ENCODE results near the gene DIPK1C.

Gene DIPK1C

GRCh38 chr18:74482697-74483096 is 25.6 kb upstream of the DIPK1C start:
- WGBS (ENCODE audit: extremely low coverage, insufficient coverage, insufficient read length): no CpG with 5 or more reads among the region's 11 CpGs

DNA sequence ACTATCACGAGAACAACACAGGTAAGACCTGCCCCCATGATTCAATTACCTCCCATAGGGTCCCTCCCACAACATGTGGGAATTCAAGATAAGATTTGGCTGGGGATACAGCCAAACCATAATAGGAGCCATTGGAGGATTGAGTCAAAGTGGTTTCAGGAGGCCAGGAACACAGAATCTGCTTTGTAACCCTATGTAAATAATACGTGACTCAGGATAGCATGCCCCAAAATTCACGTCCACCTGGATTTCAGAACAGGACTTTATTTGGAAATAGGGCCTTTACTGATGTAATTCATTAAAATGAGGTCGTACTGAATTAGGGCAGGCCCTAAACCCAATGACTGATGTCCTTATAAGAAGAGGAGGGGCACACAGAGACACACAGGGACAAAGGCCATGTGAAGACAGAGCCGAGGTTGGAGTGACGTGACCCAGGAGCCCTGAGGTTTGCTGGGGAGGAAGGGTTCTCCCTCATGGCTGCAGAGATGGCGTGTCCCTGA is 23.1 kb upstream of the DIPK1C start:
- no peak overlapping the region for H2BK12ac ChIP-seq (ENCODE audit: low read length)
- H3K18ac ChIP-seq (ENCODE audit: low read length): no peak overlapping the region
- H3K4ac ChIP-seq (ENCODE audit: low read depth, low read length): no peak overlapping the region
- H3K4me2 ChIP-seq (ENCODE audit: low read length): no peak overlapping the region
- no peak overlapping the region for H4K91ac ChIP-seq (ENCODE audit: low read depth, low read length)
- WGBS (ENCODE audit: extremely low coverage, insufficient coverage, insufficient read length): no CpG with 5 or more reads among the region's 7 CpGs
- no peak overlapping the region for H4K12ac ChIP-seq (ENCODE audit: low read depth, low read length)
- H3K36me3 ChIP-seq (ENCODE audit: control insufficient read depth in 1 of 2, insufficient read depth in 2 of 2, low read length in 2 of 2): no peaks in the 10 kb centered on the region
- no peak overlapping the region for H4K8ac ChIP-seq (ENCODE audit: low read depth, low read length)
- no peak overlapping the region for H3K4me3 ChIP-seq (ENCODE audit: low read depth, low read length)
- H3K14ac ChIP-seq (ENCODE audit: low read length): no peak overlapping the region
- no peaks in the 10 kb centered on the region for H3K9me3 ChIP-seq (ENCODE audit: insufficient read depth, low read depth, low read length)
- no peak for DNase-seq
- H3K27ac ChIP-seq (ENCODE audit: low read depth, low read length): no peak overlapping the region
- no peak overlapping the region for H2AK5ac ChIP-seq (ENCODE audit: low read length)
- H2BK5ac ChIP-seq (ENCODE audit: low read depth, low read length, poor library complexity): no peak overlapping the region
- no peak overlapping the region for H2AFZ ChIP-seq (ENCODE audit: insufficient read depth, low read length, poor library complexity)
- H3K27me3 ChIP-seq (ENCODE audit: insufficient read depth, low read length): no peaks in the 10 kb centered on the region
- no peaks in the 10 kb centered on the region for H3K79me2 ChIP-seq (ENCODE audit: control insufficient read depth, insufficient read depth, low read length, poor library complexity)
- no peak overlapping the region for H3K9ac ChIP-seq (ENCODE audit: low read length)
- H3K4me1 ChIP-seq (ENCODE audit: control insufficient read depth in 1 of 2, insufficient read depth in 2 of 2, low read length in 2 of 2): no peaks in the 10 kb centered on the region
- no peaks in the 10 kb centered on the region for H3K79me1 ChIP-seq (ENCODE audit: low read length)
- H2BK120ac ChIP-seq (ENCODE audit: insufficient read depth, low read length, poor library complexity): no peak overlapping the region
- no peak overlapping the region for H3K23ac ChIP-seq (ENCODE audit: low read length)

More at GRCh38 chr18:74482697-74483096, 25.6 kb upstream of the DIPK1C start:
- Histone ChIP-seq H3K9ac (ENCODE audit: low read length) (no peak overlapping the region), H3K27me3 (ENCODE audit: insufficient read depth, low read length) (no peaks in the 10 kb centered on the region), H2AK5ac (ENCODE audit: low read length) (no peak overlapping the region), H3K36me3 (ENCODE audit: control insufficient read depth in 1 of 2, insufficient read depth in 2 of 2, low read length in 2 of 2) (no peaks in the 10 kb centered on the region), H2BK120ac (ENCODE audit: insufficient read depth, low read length, poor library complexity) (no peak overlapping the region), H3K14ac (ENCODE audit: low read length) (no peak overlapping the region), H3K79me1 (ENCODE audit: low read length) (no peaks in the 10 kb centered on the region), H3K4me2 (ENCODE audit: low read length) (no peak overlapping the region), H3K4me1 (ENCODE audit: control insufficient read depth in 1 of 2, insufficient read depth in 2 of 2, low read length in 2 of 2) (no peaks in the 10 kb centered on the region), H2AFZ (ENCODE audit: insufficient read depth, low read length, poor library complexity) (no peak overlapping the region), H4K8ac (ENCODE audit: low read depth, low read length) (no peak overlapping the region), H3K18ac (ENCODE audit: low read length) (no peak overlapping the region), H3K4me3 (ENCODE audit: low read depth, low read length) (no peak overlapping the region), H3K23ac (ENCODE audit: low read length) (no peak overlapping the region), H3K27ac (ENCODE audit: low read depth, low read length) (no peak overlapping the region), H3K9me3 (ENCODE audit: insufficient read depth, low read depth, low read length) (peaks cover 2% of the 10 kb centered on the region), H4K12ac (ENCODE audit: low read depth, low read length) (no peak overlapping the region), H4K91ac (ENCODE audit: low read depth, low read length) (no peak overlapping the region), H3K4ac (ENCODE audit: low read depth, low read length) (no peak overlapping the region), H2BK12ac (ENCODE audit: low read length) (no peak overlapping the region), H3K79me2 (ENCODE audit: control insufficient read depth, insufficient read depth, low read length, poor library complexity) (no peaks in the 10 kb centered on the region), H2BK5ac (ENCODE audit: low read depth, low read length, poor library complexity) (no peak overlapping the region)
- DNase-seq: no peak

DNA sequence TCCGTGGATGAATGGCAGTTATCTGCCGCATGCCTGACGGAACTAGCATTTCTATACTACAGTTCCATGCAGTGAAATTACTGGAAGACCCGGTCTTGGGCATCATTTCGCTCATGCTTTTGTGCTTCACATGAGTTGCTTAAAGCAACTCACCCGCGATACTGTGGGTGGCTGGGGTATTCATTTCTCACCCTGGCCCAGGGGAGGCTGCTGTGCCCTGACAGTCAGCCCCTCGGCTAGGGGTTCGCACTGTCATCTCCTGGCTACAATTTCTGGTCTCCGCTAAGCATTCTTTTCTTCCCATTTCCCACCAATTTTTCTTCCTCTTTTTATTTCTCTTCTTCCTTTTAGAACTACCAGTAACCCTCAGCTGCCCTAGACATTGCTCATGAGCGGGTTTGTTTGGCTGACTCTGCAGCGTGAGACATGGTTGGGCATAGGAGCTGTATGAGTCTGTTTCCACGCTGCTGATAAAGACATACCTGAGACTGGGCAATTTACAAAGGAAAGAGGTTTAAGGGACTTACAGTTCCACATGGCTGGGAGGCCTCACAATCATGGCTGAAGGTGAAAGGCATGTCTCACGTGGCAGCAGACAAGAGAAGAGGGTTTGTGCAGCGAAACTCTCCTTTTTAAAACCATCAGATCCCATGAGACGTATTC is 22.5 kb upstream of the DIPK1C start:
- 100% methylated on average over 1 of the region's 16 CpGs for WGBS (ENCODE audit: extremely low coverage, insufficient coverage, insufficient read length)

GRCh38 chr18:74478880-74479279 is 21.8 kb upstream of the DIPK1C start:
- Histone ChIP-seq H3K4me1 (ENCODE audit: control insufficient read depth in 1 of 2, insufficient read depth in 2 of 2, low read length in 2 of 2) (no peaks in the 10 kb centered on the region), H3K4ac (ENCODE audit: low read depth, low read length) (no peak overlapping the region), H3K79me2 (ENCODE audit: control insufficient read depth, insufficient read depth, low read length, poor library complexity) (no peaks in the 10 kb centered on the region), H3K9me3 (ENCODE audit: insufficient read depth, low read depth, low read length) (no peaks in the 10 kb centered on the region), H3K4me2 (ENCODE audit: low read length) (no peak overlapping the region), H4K12ac (ENCODE audit: low read depth, low read length) (no peak overlapping the region), H2AFZ (ENCODE audit: insufficient read depth, low read length, poor library complexity) (no peak overlapping the region), H3K4me3 (ENCODE audit: low read depth, low read length) (no peak overlapping the region), H2AK5ac (ENCODE audit: low read length) (no peak overlapping the region), H2BK5ac (ENCODE audit: low read depth, low read length, poor library complexity) (no peak overlapping the region), H3K27ac (ENCODE audit: low read depth, low read length) (no peak overlapping the region), H3K36me3 (ENCODE audit: control insufficient read depth in 1 of 2, insufficient read depth in 2 of 2, low read length in 2 of 2) (no peaks in the 10 kb centered on the region), H3K79me1 (ENCODE audit: low read length) (no peaks in the 10 kb centered on the region), H4K91ac (ENCODE audit: low read depth, low read length) (no peak overlapping the region), H2BK120ac (ENCODE audit: insufficient read depth, low read length, poor library complexity) (no peak overlapping the region), H3K23ac (ENCODE audit: low read length) (no peak overlapping the region), H2BK12ac (ENCODE audit: low read length) (no peak overlapping the region), H3K9ac (ENCODE audit: low read length) (no peak overlapping the region), H4K8ac (ENCODE audit: low read depth, low read length) (no peak overlapping the region), H3K27me3 (ENCODE audit: insufficient read depth, low read length) (no peaks in the 10 kb centered on the region), H3K18ac (ENCODE audit: low read length) (no peak overlapping the region), H3K14ac (ENCODE audit: low read length) (no peak overlapping the region)
- peak; percentile 72 to 94 for DNase-seq
- WGBS (ENCODE audit: extremely low coverage, insufficient coverage, insufficient read length): no CpG with 5 or more reads among the region's 6 CpGs

More for the DNA sequence above, 22.5 kb upstream of the DIPK1C start:
- H3K4me3 ChIP-seq (ENCODE audit: low read depth, low read length): no peak overlapping the region
- H3K36me3 ChIP-seq (ENCODE audit: control insufficient read depth in 1 of 2, insufficient read depth in 2 of 2, low read length in 2 of 2): no peaks in the 10 kb centered on the region
- no peak overlapping the region for H2AFZ ChIP-seq (ENCODE audit: insufficient read depth, low read length, poor library complexity)
- no peak overlapping the region for H3K4me2 ChIP-seq (ENCODE audit: low read length)
- no peak overlapping the region for H3K18ac ChIP-seq (ENCODE audit: low read length)
- DNase-seq: peak; percentile 48 to 76
- no peaks in the 10 kb centered on the region for H3K79me2 ChIP-seq (ENCODE audit: control insufficient read depth, insufficient read depth, low read length, poor library complexity)
- no peak overlapping the region for H3K27ac ChIP-seq (ENCODE audit: low read depth, low read length)
- no peaks in the 10 kb centered on the region for H3K27me3 ChIP-seq (ENCODE audit: insufficient read depth, low read length)
- no peak overlapping the region for H2BK12ac ChIP-seq (ENCODE audit: low read length)
- no peak overlapping the region for H4K12ac ChIP-seq (ENCODE audit: low read depth, low read length)
- H4K91ac ChIP-seq (ENCODE audit: low read depth, low read length): no peak overlapping the region
- H3K14ac ChIP-seq (ENCODE audit: low read length): no peak overlapping the region
- H2BK120ac ChIP-seq (ENCODE audit: insufficient read depth, low read length, poor library complexity): no peak overlapping the region
- H2BK5ac ChIP-seq (ENCODE audit: low read depth, low read length, poor library complexity): no peak overlapping the region
- H4K8ac ChIP-seq (ENCODE audit: low read depth, low read length): no peak overlapping the region
- H2AK5ac ChIP-seq (ENCODE audit: low read length): no peak overlapping the region
- no peak overlapping the region for H3K9ac ChIP-seq (ENCODE audit: low read length)
- no peak overlapping the region for H3K23ac ChIP-seq (ENCODE audit: low read length)
- no peaks in the 10 kb centered on the region for H3K9me3 ChIP-seq (ENCODE audit: insufficient read depth, low read depth, low read length)
- H3K4me1 ChIP-seq (ENCODE audit: control insufficient read depth in 1 of 2, insufficient read depth in 2 of 2, low read length in 2 of 2): no peaks in the 10 kb centered on the region
- H3K79me1 ChIP-seq (ENCODE audit: low read length): no peaks in the 10 kb centered on the region
- no peak overlapping the region for H3K4ac ChIP-seq (ENCODE audit: low read depth, low read length)

Data from trophoblast cell (in vitro differentiated cells and primary cell).